GM10847 (cell line): ENCODE measurements around the gene AK8.

ENCODE experiments used
- POLR2A ChIP-seq: IDR thresholded peaks from 2 replicates; pipeline ENCODE4 v1.6.1; 2011; ENCODE audit not compliant: insufficient read length; ENCODE audit errors: extremely low read depth

AK8 gene

GRCh38 chr9:132806723-132807421 is 71.2 kb downstream of the AK8 start:
- no peak for TF ChIP-seq POLR2A

- no peak for TF ChIP-seq POLR2A
Measured at GRCh38 chr9:132806306-132806705, 71.8 kb downstream of the AK8 start.

GRCh38 chr9:132804576-132805295 is 73.3 kb downstream of the AK8 start:
- TF ChIP-seq POLR2A, result no peak

GRCh38 chr9:132802121-132802795 is 75.8 kb downstream of the AK8 start:
- no peak for TF ChIP-seq POLR2A

- no peak for TF ChIP-seq POLR2A
Measured at GRCh38 chr9:132801659-132802058, 76.4 kb downstream of the AK8 start.

- no peak for TF ChIP-seq POLR2A
Measured at GRCh38 chr9:132800038-132800648, 77.9 kb downstream of the AK8 start.

- TF ChIP-seq POLR2A, result no peak
Measured at GRCh38 chr9:132798817-132799790, 79.0 kb downstream of the AK8 start.

- no peak for TF ChIP-seq POLR2A
Measured at GRCh38 chr9:132797861-132798659, 80.0 kb downstream of the AK8 start.

GRCh38 chr9:132795511-132796303 is 82.4 kb downstream of the AK8 start:
- TF ChIP-seq POLR2A, result no peak

GRCh38 chr9:132794730-132795380 is 83.2 kb downstream of the AK8 start:
- no peak for TF ChIP-seq POLR2A

- no peak for TF ChIP-seq POLR2A
Measured at GRCh38 chr9:132793606-132794580, 84.2 kb downstream of the AK8 start.
